B cell (primary cell): Measurements from ENCODE around the gene P4HA2. TPM values are rescaled to one million over a fixed set of nuclear protein-coding genes. Genes with fewer than 3 reads are reported as not detected.

Source experiments
- ATAC-seq: fragments of 200-7000 bp; cut with Tn5 transposase; one replicate; pipeline ENCODE4 v1.10.0; 2021; ENCODE audit warnings: low read depth, mild to moderate bottlenecking, moderate number of reproducible peaks, moderate library complexity
- CTCF ChIA-PET: fragments of 350-600 bp; sonication (Branson Sonifier 250); formaldehyde crosslinking; loops from one replicate; lab custom pipeline; 2021; ENCODE audit warnings: antibody characterized with exemption, inconsistent platforms; lab: Charles Lee
- POLR2A ChIA-PET: fragments of 350-600 bp; sonication (Branson Sonifier 250); formaldehyde crosslinking; loops from one replicate; lab custom pipeline; 2021; ENCODE audit warnings: antibody characterized with exemption; lab: Charles Lee
- DNase-seq: peaks from one replicate; pipeline ENCODE4 v3.0.0; 2013
- H2AFZ ChIP-seq: 2 replicates; pipeline ENCODE4 v1.6.1; 2012; ENCODE audit warnings: mild to moderate bottlenecking, low read depth, low read length; ENCODE audit not compliant: insufficient read depth, poor library complexity, severe bottlenecking
- H3K27ac ChIP-seq, 2 donors: 1 replicate in 1 of 2; 2 replicates in 1 of 2; pipeline ENCODE4 v1.5.1; 2012 to 2013; ENCODE audit warnings: low read length in 2 of 2, mild to moderate bottlenecking in 2 of 2, moderate library complexity in 1 of 2
- H3K27me3 ChIP-seq, 4 experiments: fragments of 200-600 bp in 1 of 4; sonication (generic) in 1 of 4; replicated peaks in 1 of 4; 1 replicate in 2 of 4; 2 replicates in 2 of 4; pipeline versions ENCODE4 v1.6.1 to v1.7.0; 2013 to 2016; ENCODE audit warnings: low read length in 3 of 4, mild to moderate bottlenecking in 2 of 4, mixed read lengths in 1 of 4, moderate library complexity in 1 of 4; ENCODE audit not compliant: insufficient read depth in 4 of 4, control insufficient read depth in 3 of 4; ENCODE audit errors: control extremely low read depth in 1 of 4
- H3K36me3 ChIP-seq, 2 experiments: replicated peaks in 1 of 2; 1 replicate in 1 of 2; 2 replicates in 1 of 2; pipeline versions ENCODE4 v1.6.1 to v1.7.1; 2013; ENCODE audit warnings: low read length in 1 of 2; ENCODE audit not compliant: insufficient read depth in 2 of 2, control insufficient read depth in 1 of 2; ENCODE audit errors: control extremely low read depth in 1 of 2, extremely low read depth in 1 of 2
- H3K4me1 ChIP-seq, 2 donors: fragments of 200-600 bp in 1 of 2; sonication (generic) in 1 of 2; 1 replicate in 1 of 2; 2 replicates in 1 of 2; pipeline versions ENCODE4 v1.5.1 to v1.6.1; 2013 to 2017; ENCODE audit warnings: low read length in 2 of 2; ENCODE audit not compliant: control insufficient read depth in 2 of 2, insufficient read depth in 2 of 2
- H3K4me2 ChIP-seq: replicated peaks from 2 replicates; pipeline ENCODE3; 2012; ENCODE audit warnings: mild to moderate bottlenecking, low read depth, low read length; ENCODE audit not compliant: poor library complexity, severe bottlenecking
- H3K4me3 ChIP-seq, 5 experiments: fragments of 200-600 bp in 1 of 5; sonication (generic) in 1 of 5; 1 replicate in 3 of 5; 2 replicates in 2 of 5; pipeline versions ENCODE4 v1.5.1 to v1.7.0; 2011 to 2016; ENCODE audit warnings: low read length in 4 of 5, mild to moderate bottlenecking in 4 of 5, low read depth in 2 of 5, control low read depth in 1 of 5, moderate library complexity in 1 of 5; ENCODE audit not compliant: insufficient read depth in 1 of 5; ENCODE audit errors: control extremely low read depth in 1 of 5, extremely low read depth in 1 of 5
- H3K79me2 ChIP-seq: fragments of 200-600 bp; sonication (generic); one replicate; pipeline ENCODE4 v1.6.0; 2016; ENCODE audit warnings: low read length; ENCODE audit not compliant: control insufficient read depth, insufficient read depth
- H3K9ac ChIP-seq: fragments of 200-600 bp; sonication (generic); 2 replicates; pipeline ENCODE4 v1.6.1; 2017; ENCODE audit warnings: mild to moderate bottlenecking, low read length, moderate library complexity
- H3K9me3 ChIP-seq, 3 donors: one replicate each; pipeline versions ENCODE4 v1.6.1 to v1.7.1; 2013; ENCODE audit warnings: low read length in 2 of 3; ENCODE audit not compliant: control insufficient read depth in 2 of 3, insufficient read depth in 1 of 3; ENCODE audit errors: control extremely low read depth in 1 of 3
- H4K20me1 ChIP-seq: 2 replicates; pipeline ENCODE4 v1.6.0; 2012; ENCODE audit warnings: mild to moderate bottlenecking, low read length; ENCODE audit not compliant: insufficient read depth, control insufficient read depth, poor library complexity, severe bottlenecking
- H3K27ac Mint-ChIP-seq: one replicate; pipeline ENCODE4 v1.8.0; 2021; ENCODE audit warnings: mixed read lengths
- H3K27me3 Mint-ChIP-seq: one replicate; pipeline ENCODE4 v1.8.0; 2021; ENCODE audit warnings: mixed read lengths
- H3K4me1 Mint-ChIP-seq: one replicate; pipeline ENCODE4 v1.8.0; 2021; ENCODE audit warnings: mixed read lengths
- H3K4me3 Mint-ChIP-seq: one replicate; pipeline ENCODE4 v1.8.0; 2021; ENCODE audit warnings: mixed read lengths
- H3K9me3 Mint-ChIP-seq: one replicate; pipeline ENCODE4 v1.8.0; 2022; ENCODE audit warnings: mixed read lengths; ENCODE audit not compliant: insufficient read depth
- EZH2 ChIP-seq: IDR thresholded peaks from 2 replicates; pipeline ENCODE4 v1.6.1; 2012; ENCODE audit warnings: borderline replicate concordance, low read depth, mild to moderate bottlenecking, moderate library complexity, low read length; ENCODE audit not compliant: insufficient read depth, poor library complexity, severe bottlenecking
- WGBS: methylation state at CpG from one replicate; pipeline ENCODE4 v1.1.5; 2013; ENCODE audit warnings: missing lambda C conversion rate; ENCODE audit not compliant: insufficient coverage; 5-methylcytosine and 5-hydroxymethylcytosine counted together
- intact Hi-C: fragments of 100-400 bp; cut with micrococcal nuclease; formaldehyde crosslinking; loops from one replicate; pipeline ENCODE4 v1.10.0; 2022
- polyA plus RNA-seq: library from polyadenylated mRNA; depleted of rRNA; stranded (reverse); fragments of >200 nt; gene quantifications from 2 replicates; pipeline ENCODE4 v1.2.3, GENCODE V29; 2012
- total RNA-seq, 2 donors: library from RNA; stranded (reverse); fragments of 120-200 nt in 1 of 2; gene quantifications; 1 replicate in 1 of 2; 2 replicates in 1 of 2; pipeline versions ENCODE4 v1.2.3 to v1.2.4, GENCODE V29; 2013 to 2022
- TF ChIP-seq, protein P1 (sequence below): fragments of 200-600 bp; IDR thresholded peaks from one replicate; pipeline ENCODE4 v1.8.0; 2022; ENCODE audit warnings: antibody characterized with exemption, mild to moderate bottlenecking

P4HA2 gene
- total and polyA plus RNA-seq, 2 donors (not counting 1 experiment from before 2014, with no cell fraction given), result 0.09 to 0.25 TPM

DNA sequence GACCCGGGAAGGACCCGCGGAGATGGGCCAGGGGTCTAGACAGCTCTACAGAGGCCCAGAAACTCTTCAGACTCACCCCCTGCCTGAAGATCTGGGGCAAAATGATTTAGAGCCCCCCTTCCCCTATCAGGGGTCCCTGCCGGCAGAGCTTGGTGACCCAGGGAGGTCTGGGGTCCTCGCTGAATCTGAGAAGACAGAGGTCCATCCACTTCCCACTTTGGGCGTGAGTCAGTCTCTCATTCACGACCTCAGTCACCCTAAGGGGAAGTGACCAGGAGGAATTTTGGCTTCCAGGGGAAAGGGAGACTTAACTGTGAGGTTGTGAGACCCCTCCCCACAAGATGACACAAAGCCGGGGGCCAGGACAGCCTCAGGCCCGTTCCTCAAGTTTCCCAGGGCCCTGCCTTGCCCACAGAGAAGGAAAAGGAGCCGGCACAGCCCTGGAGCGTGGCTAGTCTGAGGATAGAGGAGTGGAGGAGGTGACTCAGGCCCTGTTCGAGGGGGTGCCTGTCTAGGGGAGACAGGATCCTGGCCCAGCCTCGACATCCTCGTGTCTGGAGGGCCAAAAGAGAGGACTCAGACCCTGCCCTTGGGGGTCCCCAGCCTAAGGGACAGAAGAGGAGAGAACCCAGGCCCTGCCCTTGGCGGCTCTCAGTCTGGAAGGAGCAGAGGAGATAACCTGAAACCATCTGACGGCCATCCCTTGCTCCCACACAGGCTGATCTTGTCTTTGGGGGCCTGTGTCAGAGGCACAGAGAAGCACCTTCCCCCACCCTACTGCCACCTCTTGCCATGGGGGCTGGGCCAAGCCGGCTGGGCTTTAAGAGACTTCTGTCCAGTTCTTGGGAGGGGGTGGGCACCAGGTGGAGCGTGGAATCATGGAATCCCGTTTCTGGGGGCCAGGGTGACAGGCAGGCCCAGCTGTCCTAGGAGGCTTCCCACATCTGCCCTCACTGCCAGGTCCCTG, 30.7 kb upstream of the P4HA2 start:
- Mint-ChIP-seq H3K4me3 (no peak overlapping the region), H3K27me3 (peaks cover 24% of the 10 kb centered on the region), H3K9me3 (no peaks in the 10 kb centered on the region), H3K4me1 (peaks cover 2% of the 10 kb centered on the region), H3K27ac (no peak overlapping the region)
- ChIA-PET CTCF (interaction anchor here (0.6 kb wide), 1 partner anchor 197 kb away, joined by 4 read pairs; no protein-coding TSS in a partner anchor), POLR2A (no interaction called here)
- no peak overlapping the region for H3K4me2 ChIP-seq
- DNase-seq, result no peak
- no peaks in the 10 kb centered on the region for H3K36me3 ChIP-seq
- peaks cover 0 to 7% (median 0%) of the 10 kb centered on the region in 3 donors for H3K9me3 ChIP-seq
- H3K79me2 ChIP-seq, result no peaks in the 10 kb centered on the region
- peaks cover 8 to 9% of the 10 kb centered on the region in 2 donors for H3K4me1 ChIP-seq
- 89% methylated on average over 12 of the region's 19 CpGs for WGBS
- no peak overlapping the region for H2AFZ ChIP-seq
- no peak for TF ChIP-seq EZH2
- TF ChIP-seq, protein P1, sequence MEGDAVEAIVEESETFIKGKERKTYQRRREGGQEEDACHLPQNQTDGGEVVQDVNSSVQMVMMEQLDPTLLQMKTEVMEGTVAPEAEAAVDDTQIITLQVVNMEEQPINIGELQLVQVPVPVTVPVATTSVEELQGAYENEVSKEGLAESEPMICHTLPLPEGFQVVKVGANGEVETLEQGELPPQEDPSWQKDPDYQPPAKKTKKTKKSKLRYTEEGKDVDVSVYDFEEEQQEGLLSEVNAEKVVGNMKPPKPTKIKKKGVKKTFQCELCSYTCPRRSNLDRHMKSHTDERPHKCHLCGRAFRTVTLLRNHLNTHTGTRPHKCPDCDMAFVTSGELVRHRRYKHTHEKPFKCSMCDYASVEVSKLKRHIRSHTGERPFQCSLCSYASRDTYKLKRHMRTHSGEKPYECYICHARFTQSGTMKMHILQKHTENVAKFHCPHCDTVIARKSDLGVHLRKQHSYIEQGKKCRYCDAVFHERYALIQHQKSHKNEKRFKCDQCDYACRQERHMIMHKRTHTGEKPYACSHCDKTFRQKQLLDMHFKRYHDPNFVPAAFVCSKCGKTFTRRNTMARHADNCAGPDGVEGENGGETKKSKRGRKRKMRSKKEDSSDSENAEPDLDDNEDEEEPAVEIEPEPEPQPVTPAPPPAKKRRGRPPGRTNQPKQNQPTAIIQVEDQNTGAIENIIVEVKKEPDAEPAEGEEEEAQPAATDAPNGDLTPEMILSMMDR, result no peak
- H3K27me3 ChIP-seq, result peaks cover 0 to 38% (median 14%) of the 10 kb centered on the region in 4 experiments
- H3K27ac ChIP-seq, result no peak overlapping the region
- intact Hi-C loops, result no loop called here
- H4K20me1 ChIP-seq, result no peaks in the 10 kb centered on the region
- no peak overlapping the region for H3K4me3 ChIP-seq
- ATAC-seq, result no peak
- no peak overlapping the region for H3K9ac ChIP-seq
